HCT116 (cell line): Measurements from ENCODE around the gene SOWAHC.

Experiments
- CEBPB ChIP-seq: IDR thresholded peaks from 2 replicates; pipeline ENCODE4 v1.6.1; 2012; ENCODE audit warnings: low read depth
- EZH2 ChIP-seq: fragments of 200-600 bp; sonication (generic); IDR thresholded peaks from 2 replicates; pipeline ENCODE4 v1.6.1; 2017; ENCODE audit warnings: antibody characterized with exemption, mixed run types
- EZH2phosphoT487 ChIP-seq: fragments of 200-600 bp; IDR thresholded peaks from 2 replicates; pipeline ENCODE4 v1.6.1; 2018; ENCODE audit warnings: antibody characterized with exemption, borderline replicate concordance
- MAX ChIP-seq: IDR thresholded peaks from 2 replicates; pipeline ENCODE4 v1.6.1; 2012
- POLR2A ChIP-seq: IDR thresholded peaks from 2 replicates; pipeline ENCODE4 v1.7.0; 2011; ENCODE audit warnings: borderline replicate concordance; ENCODE audit not compliant: insufficient read depth, insufficient read length; ENCODE audit errors: extremely low read depth
- POLR2AphosphoS5 ChIP-seq: IDR thresholded peaks from 2 replicates; pipeline ENCODE4 v1.6.1; 2011; ENCODE audit warnings: mild to moderate bottlenecking, low read depth, low read length, moderate library complexity
- REST ChIP-seq: IDR thresholded peaks from 2 replicates; pipeline ENCODE4 v1.6.1; 2012; ENCODE audit warnings: low read depth
- SIN3A ChIP-seq: IDR thresholded peaks from 2 replicates; pipeline ENCODE4 v1.6.1; 2012; ENCODE audit warnings: low read depth
- SP1 ChIP-seq: IDR thresholded peaks from 2 replicates; pipeline ENCODE4 v1.6.1; 2012; ENCODE audit warnings: low read depth
- SRF ChIP-seq: IDR thresholded peaks from 2 replicates; pipeline ENCODE4 v1.6.1; 2012; ENCODE audit warnings: low read depth
- ZBTB33 ChIP-seq: IDR thresholded peaks from 2 replicates; pipeline ENCODE4 v1.6.1; 2011; ENCODE audit warnings: mild to moderate bottlenecking, low read length, moderate library complexity; ENCODE audit not compliant: insufficient replicate concordance; ENCODE audit errors: extremely low read depth
- ZNF274 ChIP-seq: fragments of 200-500 bp; sonication (Bioruptor generic); IDR thresholded peaks from 2 replicates; pipeline ENCODE4 v1.6.1; 2014; ENCODE audit warnings: mild to moderate bottlenecking, low read depth, low read length, inconsistent platforms
- TF ChIP-seq, protein P1 (sequence below), 3 experiments: fragments of 200-600 bp in 1 of 3; sonication (generic) in 1 of 3; IDR thresholded peaks in 2 of 3; conservative IDR thresholded peaks in 1 of 3; 2 replicates each; pipeline ENCODE4 v1.5.1; 2012 to 2017; ENCODE audit warnings: low read depth in 2 of 3, low read length in 2 of 3, antibody characterized with exemption in 1 of 3, borderline replicate concordance in 1 of 3, control low read depth in 1 of 3, mild to moderate bottlenecking in 1 of 3, mixed read lengths in 1 of 3, mixed run types in 1 of 3, moderate library complexity in 1 of 3; ENCODE audit not compliant: insufficient read depth in 1 of 3

- TF ChIP-seq ZBTB33 (no peak), CEBPB (no peak), POLR2AphosphoS5 (no peak), POLR2A (no peak), SIN3A (no peak), EZH2phosphoT487 (no peak), ZNF274 (no peak), EZH2 (no peak), MAX (no peak), SP1 (no peak), REST (no peak), SRF (no peak)
- TF ChIP-seq, protein P1, sequence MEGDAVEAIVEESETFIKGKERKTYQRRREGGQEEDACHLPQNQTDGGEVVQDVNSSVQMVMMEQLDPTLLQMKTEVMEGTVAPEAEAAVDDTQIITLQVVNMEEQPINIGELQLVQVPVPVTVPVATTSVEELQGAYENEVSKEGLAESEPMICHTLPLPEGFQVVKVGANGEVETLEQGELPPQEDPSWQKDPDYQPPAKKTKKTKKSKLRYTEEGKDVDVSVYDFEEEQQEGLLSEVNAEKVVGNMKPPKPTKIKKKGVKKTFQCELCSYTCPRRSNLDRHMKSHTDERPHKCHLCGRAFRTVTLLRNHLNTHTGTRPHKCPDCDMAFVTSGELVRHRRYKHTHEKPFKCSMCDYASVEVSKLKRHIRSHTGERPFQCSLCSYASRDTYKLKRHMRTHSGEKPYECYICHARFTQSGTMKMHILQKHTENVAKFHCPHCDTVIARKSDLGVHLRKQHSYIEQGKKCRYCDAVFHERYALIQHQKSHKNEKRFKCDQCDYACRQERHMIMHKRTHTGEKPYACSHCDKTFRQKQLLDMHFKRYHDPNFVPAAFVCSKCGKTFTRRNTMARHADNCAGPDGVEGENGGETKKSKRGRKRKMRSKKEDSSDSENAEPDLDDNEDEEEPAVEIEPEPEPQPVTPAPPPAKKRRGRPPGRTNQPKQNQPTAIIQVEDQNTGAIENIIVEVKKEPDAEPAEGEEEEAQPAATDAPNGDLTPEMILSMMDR (IDR thresholded peaks at IDR 0.05 in 2 of 3, conservative IDR thresholded peaks at IDR 0.05 in 1 of 3; ENCODE audit: borderline replicate concordance in 1 of 3, insufficient read depth in 1 of 3, low read depth in 2 of 3, low read length in 2 of 3), result no peak
Measured at GRCh38 chr2:109601783-109602182, 12.4 kb upstream of the SOWAHC start.
